ENCODE data around the gene ADM5.
"Not testable (repeated sequence)": the region's sequence is repeated elsewhere in the genome, so short reads cannot be mapped to it uniquely, and the experiment has no call there.

Gene ADM5

DNA sequence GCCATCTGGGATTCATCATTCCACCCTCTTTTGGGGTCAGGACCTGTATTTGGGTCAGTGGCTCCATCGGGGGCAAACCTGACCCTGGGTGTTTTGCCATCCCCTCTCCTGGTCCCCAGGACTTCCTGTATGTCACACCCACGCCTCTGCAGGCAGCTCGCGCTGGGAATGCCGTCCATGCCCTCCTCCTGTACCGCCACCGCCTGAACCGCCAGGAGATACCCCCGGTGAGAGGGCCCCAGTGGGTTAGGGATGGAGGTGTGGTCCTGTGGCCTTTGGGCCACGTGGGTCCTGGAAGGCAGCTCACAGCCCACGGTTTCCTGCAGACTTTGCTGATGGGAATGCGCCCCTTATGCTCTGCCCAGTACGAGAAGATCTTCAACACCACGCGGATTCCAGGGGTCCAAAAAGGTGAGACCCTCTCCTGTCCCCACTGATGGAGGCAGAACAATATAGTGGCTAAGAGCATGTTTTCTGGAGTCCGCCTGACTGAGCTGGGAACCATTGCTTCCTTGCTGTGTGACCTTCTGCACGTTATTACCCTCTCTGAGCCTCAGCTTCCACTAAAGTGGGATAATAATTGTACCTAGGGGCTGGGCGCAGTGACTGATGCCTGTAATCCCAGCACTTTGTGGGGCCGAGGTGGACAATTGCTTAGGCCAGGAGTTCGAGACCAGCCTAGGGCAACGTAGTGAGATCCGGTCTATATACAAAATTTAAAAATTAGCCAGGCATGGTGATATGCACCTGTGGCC is 15.7 kb downstream of the ADM5 start:
- no peak for DNase-seq

DNA sequence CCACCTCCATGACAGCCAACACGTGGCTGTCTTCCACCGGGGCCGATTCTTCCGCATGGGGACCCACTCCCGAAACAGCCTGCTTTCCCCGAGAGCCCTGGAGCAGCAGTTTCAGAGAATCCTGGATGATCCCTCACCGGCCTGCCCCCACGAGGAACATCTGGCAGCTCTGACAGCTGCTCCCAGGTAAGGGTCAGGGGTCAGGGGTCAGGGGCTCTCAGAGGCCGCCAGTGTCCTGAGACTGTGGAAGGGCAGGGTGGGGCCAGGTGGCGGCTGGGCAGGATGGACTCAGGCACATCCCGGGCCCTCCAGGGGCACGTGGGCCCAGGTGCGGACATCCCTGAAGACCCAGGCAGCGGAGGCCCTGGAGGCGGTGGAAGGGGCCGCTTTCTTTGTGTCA is 16.5 kb downstream of the ADM5 start:
- DNase-seq, result no peak

DNA sequence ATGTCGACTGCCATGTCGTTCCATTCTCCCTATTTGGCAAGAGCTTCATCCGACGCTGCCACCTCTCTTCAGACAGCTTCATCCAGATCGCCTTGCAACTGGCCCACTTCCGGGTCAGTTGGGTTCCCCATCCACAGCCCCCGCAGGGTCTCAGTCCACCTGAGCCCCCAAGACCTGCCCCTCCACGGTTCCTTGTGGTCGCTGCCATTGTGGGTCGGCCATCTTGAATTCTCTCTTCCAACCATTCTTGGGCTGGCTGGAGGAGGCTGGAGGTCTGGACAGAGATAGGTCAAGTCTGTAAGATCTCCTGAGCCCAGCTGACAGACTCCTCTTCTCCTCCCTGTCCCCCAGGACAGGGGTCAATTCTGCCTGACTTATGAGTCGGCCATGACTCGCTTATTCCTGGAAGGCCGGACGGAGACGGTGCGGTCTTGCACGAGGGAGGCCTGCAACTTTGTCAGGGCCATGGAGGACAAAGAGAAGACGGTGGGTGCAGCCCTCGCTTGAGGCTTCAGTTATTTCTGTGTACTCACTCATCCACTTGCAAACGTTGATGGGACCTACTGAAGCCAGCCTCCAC is 21.1 kb downstream of the ADM5 start:
- DNase-seq, result no peak

DNA sequence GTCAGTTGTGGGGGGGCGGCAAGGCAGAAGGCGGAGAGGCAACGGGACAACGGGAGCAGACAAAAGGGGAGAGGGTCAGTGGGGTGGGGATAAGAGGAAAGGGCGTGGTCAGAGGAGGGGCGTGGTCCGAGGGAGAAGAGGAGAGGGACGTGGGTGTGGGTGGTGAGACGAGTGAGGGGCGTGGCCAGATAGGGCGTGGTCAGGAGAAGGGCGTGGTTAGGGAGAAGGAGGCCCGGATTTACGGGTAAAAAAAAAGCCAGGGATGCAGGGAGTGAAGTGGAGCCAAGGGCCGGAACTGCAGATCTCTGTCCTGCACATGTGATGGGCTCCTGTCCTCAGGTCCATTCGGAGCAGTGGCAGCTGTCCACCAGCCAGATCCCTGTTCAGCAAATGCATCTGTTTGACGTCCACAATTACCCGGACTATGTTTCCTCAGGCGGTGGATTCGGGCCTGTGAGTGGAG is 23.0 kb downstream of the ADM5 start:
- DNase-seq, result no peak

DNA sequence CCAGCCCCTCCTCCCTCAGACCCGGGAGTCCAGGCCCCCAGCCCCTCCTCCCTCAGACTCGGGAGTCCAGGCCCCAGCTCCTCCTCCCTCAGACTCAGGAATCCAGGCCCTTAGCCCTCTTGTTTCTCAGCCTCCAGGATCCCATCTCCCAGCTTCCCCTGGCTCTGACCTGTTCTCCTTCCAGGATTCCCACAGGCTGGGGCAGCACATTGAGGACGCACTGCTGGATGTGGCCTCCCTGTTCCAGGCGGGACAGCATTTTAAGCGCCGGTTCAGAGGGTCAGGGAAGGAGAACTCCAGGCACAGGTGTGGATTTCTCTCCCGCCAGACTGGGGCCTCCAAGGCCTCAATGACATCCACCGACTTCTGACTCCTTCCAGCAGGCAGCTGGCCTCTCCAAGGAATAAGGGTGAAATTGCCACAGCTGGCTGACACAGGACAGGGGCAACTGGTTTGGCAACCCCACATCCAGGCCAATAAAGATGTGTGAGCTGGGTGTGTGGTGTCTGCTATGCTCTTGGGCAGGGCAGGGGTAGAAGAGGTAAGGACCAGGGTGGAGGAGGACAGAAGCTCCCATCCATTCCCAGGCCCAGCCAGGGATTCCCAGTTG is 23.9 kb downstream of the ADM5 start:
- no peak for DNase-seq

DNA sequence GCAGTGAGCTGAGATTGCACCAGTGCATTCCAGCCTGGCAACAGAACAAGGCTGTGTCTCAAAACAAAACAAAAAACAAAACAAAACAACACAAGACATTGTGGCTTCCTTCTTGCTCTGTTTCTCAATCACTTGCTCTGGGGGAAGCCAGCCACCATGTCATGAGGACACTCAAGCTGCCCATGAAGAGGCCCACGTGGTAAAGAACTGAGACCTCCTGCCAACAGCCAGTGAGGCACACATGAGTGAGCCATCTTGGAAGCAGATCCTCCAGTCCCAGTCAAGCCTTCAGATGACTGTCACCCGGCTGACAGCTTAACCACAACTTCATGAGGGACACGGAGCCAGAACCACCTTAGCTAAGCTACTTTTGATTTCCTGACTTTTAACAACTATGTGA is 26.8 kb downstream of the ADM5 start:
- DNase-seq, result no peak

DNA sequence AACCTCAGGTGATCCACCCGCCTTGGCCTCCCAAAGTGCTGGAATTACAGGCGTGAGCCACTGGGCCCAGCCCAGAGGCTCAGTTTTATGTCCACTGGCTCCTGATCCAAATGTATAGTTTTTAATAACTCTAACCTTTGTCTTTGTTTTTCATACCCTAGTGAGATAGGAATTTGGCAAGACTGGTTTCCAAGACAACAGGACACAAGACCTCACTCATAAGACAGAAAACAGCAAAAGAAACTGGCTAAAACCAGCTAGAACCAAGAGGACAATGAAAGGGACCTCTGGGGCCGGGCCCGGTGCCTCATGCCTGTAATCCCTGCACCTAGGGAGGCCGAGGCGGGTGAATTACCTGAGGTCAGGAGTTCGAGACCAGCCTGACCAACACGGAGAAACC is 29.1 kb downstream of the ADM5 start:
- no peak for DNase-seq

DNA sequence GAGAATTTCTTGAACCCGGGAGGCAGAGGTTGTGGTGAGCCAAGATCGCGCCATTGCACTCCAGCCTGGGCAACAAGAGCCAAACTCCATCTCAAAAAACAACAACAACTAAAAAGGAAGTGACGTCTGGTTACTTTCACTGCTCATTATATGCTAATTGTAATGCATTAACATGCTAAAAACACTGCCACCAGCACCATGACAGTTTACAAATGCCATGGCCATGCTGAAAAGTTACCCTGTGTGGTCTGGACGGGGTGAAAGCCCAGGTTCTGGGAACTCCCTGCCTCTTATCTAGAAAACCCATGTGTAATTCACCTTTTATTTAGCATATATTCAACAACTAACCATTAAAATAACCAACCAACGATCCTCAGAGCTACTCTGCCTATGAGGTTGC is 29.6 kb downstream of the ADM5 start:
- DNase-seq, result no peak

DNA sequence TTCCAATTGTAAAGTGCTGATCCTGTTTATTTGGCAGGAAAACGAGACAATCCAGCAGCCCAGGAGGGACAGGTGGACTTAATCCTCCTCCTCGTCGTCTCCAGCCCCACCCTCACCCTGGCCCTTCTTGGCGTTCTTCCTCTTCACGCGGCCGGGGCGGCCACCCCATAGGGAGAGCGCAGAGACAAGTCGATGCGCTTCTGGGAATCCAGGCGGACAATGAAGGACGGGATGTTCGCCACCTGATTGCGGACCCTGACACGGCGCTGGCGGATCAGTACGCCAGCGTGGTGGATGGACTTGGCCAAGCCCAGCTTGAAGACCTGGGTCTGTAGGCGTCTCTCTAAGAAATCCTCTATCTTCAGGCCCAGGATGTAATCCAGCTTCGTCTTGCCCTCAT is 30.0 kb downstream of the ADM5 start:
- not testable (repeated sequence) for DNase-seq

DNA sequence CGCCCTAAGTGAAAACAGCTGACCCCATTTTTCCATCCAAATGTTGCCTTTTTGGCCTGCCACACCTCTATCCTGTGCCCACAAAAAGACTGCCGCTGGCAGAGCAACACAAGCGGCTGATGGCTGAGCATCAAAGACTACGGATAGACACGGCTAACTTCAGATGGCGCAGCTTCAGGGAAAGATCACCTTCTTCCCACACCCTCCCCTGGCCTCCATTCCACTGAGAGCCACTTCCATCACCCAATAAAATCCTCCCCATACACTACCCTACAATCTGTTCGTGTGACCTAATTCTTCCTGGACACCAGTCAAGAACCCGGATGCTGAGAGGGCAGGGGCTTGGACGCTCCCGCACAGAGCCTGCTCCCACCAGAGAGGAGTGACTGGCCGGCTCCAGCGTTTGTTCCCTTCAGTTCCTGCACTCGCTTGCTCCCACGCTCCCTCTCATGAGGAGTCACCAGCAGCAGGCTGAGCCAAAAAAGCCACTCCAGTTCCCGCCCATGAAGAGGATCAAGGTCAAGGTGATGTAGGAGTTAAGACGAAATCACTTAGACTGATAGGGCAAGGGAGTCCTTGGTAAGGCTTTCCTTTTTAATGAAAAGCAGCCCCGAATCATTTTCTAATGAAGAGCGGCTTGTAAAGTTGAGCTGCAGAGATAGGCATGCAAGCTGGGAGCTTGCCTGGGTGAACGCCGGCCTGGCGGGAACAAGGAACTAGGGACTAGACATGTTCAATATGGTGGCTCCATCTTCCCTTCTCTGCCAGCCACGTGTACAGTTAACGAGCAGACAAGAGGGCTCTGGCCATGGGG is 38.0 kb downstream of the ADM5 start:
- no peak for DNase-seq

DNA sequence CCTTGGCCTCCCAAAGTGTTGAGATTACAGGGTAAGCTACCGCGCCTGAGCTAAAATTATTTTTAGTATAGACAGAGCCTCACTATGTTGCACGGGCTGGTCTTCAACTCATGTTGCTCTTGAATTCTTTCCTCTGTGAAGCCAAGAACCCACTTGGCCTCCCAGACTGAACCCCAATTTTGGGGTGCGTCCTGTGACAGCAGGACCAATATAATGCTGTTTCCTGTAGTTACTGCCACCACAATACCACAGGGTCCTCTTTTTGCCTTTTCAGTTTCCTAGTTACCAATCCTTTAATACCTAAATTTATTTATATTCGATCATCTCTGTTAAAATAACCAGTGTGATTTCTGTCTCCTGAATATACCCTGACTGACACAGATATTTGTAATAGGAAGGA is 40.8 kb downstream of the ADM5 start:
- DNase-seq, result no peak

DNA sequence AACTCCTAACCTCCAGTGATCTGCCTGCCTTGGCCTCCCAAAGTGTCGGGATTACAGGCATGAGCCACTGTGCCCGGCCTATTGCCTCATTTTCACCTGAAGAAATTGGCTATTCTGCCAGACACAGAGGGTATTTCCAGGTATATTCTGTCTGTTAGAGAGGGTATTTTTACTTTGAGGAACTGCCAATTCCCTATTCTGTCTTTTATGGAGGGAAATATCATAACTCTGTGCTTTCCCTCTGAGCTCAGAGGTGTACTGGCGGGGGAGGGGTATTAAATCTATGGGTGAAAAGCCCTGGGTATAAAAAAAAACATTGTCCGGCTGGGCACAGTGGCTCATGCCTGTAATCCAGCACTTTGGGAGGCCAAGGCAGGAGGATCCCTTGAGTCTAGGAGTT is 48.9 kb downstream of the ADM5 start:
- DNase-seq, result no peak

DNA sequence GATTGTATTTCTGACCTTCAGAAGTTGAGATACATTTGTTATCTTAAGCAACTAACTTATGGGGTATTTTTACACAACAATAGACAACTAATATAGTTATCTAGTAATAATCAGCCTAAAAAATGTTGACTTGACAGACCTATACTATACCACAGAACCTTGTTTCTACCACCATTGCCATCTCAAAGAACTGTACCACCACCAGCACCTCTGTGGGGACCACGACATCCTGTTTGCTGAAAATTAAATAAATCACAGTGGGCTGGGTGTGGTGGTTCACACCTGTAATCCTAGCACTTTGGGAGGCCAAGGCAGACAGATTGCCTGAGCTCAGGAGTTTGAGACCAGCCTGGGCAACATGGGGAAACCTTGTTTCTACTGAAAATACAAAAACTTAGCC is 49.7 kb downstream of the ADM5 start:
- no peak for DNase-seq

DNA sequence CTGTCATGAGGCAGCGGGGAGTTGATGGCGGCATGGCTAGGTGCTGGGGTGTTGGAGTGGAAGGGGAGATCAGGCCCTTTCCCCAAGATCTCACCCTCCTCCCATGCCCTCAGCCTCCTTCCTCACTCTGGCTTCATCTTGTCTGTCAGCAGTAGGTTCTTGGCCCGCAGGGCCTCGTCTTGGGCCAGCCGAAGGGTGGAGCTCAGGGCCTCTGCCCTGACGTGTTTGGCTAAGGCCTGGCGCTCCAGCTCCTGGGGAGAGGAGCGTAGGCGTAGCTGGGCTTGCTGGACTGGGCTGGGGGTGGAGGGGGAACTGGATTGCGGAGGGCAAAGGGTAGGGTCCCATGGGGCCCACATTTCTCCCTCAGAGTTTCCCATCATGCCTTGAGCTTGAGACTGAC is 50.5 kb downstream of the ADM5 start:
- no peak for DNase-seq

All from NCI-H524 treated with DMSO at 0.1 percent for 48 hours (cell line).